ENCODE results near the gene PPT1.

- TF ChIP-seq, protein P1, sequence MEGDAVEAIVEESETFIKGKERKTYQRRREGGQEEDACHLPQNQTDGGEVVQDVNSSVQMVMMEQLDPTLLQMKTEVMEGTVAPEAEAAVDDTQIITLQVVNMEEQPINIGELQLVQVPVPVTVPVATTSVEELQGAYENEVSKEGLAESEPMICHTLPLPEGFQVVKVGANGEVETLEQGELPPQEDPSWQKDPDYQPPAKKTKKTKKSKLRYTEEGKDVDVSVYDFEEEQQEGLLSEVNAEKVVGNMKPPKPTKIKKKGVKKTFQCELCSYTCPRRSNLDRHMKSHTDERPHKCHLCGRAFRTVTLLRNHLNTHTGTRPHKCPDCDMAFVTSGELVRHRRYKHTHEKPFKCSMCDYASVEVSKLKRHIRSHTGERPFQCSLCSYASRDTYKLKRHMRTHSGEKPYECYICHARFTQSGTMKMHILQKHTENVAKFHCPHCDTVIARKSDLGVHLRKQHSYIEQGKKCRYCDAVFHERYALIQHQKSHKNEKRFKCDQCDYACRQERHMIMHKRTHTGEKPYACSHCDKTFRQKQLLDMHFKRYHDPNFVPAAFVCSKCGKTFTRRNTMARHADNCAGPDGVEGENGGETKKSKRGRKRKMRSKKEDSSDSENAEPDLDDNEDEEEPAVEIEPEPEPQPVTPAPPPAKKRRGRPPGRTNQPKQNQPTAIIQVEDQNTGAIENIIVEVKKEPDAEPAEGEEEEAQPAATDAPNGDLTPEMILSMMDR (IDR thresholded peaks at IDR 0.05): peak in 3 of 6 experiments; percentile 15 to 25 (median 25)
- no peak for TF ChIP-seq POLR2A (IDR thresholded peaks at IDR 0.05)
Measured at GRCh38 chr1:40039245-40039756, 57.8 kb downstream of the PPT1 start.
